H1 (cell line): Measurements from ENCODE around the gene MT2A. TPM values are rescaled to one million over a fixed set of nuclear protein-coding genes. Genes with fewer than 3 reads are reported as not detected.

Source experiments
- CTCF ChIA-PET: fragments of 300-600 bp; sonication (Branson Sonifier 250); formaldehyde crosslinking; loops from one replicate; lab custom pipeline; 2021; ENCODE audit not compliant: partially characterized antibody; lab: Charles Lee
- POLR2A ChIA-PET: fragments of 300-600 bp; sonication (Branson Sonifier 250); formaldehyde crosslinking; loops from one replicate; lab custom pipeline; 2021; ENCODE audit warnings: inconsistent platforms; ENCODE audit not compliant: partially characterized antibody; lab: Charles Lee
- DNase-seq, 2 experiments: peaks; one replicate each; pipeline versions ENCODE4 v3.0.0 to v3.0.0-alpha.2; 2010 to 2022; ENCODE audit warnings: low spot score in 2 of 2, low read depth in 1 of 2, mixed read lengths in 1 of 2
- FAIRE-seq: peaks from 2 replicates; lab custom pipeline; 2011; peaks lifted over from hg19 to GRCh38; lab: Jason Lieb, UNC
- H2AFZ ChIP-seq: 2 replicates; pipeline ENCODE4 v1.8.1; 2012; ENCODE audit warnings: low read length, inconsistent platforms
- H2AK5ac ChIP-seq: 2 replicates; pipeline ENCODE4 v1.6.1; 2013; ENCODE audit warnings: low read depth, low read length
- H2BK120ac ChIP-seq: replicated peaks from 2 replicates; pipeline ENCODE3; 2013; ENCODE audit warnings: low read depth, low read length, inconsistent platforms
- H2BK12ac ChIP-seq: 2 replicates; pipeline ENCODE4 v1.6.1; 2013; ENCODE audit warnings: low read depth, low read length
- H2BK15ac ChIP-seq: 2 replicates; pipeline ENCODE4 v1.6.1; 2013; ENCODE audit warnings: low read length
- H2BK20ac ChIP-seq: 2 replicates; pipeline ENCODE4 v1.6.1; 2013; ENCODE audit warnings: low read length
- H2BK5ac ChIP-seq: 2 replicates; pipeline ENCODE4 v1.6.1; 2013; ENCODE audit warnings: low read depth, low read length
- H3K14ac ChIP-seq: 2 replicates; pipeline ENCODE4 v1.6.1; 2013; ENCODE audit warnings: inconsistent platforms; ENCODE audit not compliant: insufficient read length
- H3K18ac ChIP-seq: 2 replicates; pipeline ENCODE4 v1.6.1; 2013; ENCODE audit warnings: low read length; ENCODE audit errors: extremely low read depth
- H3K23ac ChIP-seq: 2 replicates; pipeline ENCODE4 v1.6.1; 2013; ENCODE audit warnings: inconsistent platforms; ENCODE audit not compliant: insufficient read length
- H3K23me2 ChIP-seq: 2 replicates; pipeline ENCODE4 v1.6.1; 2013; ENCODE audit warnings: low read depth, low read length
- H3K27ac ChIP-seq: 2 replicates; pipeline ENCODE4 v1.6.1; 2011; ENCODE audit warnings: low read depth, low read length, inconsistent platforms
- H3K27me3 ChIP-seq, 4 experiments: replicated peaks in 1 of 4; 1 replicate in 1 of 4; 2 replicates in 3 of 4; pipeline versions ENCODE4 v1.6.1 to v1.8.1; 2011 to 2013; ENCODE audit warnings: low read length in 3 of 4, mild to moderate bottlenecking in 3 of 4, inconsistent platforms in 2 of 4, mixed read lengths in 2 of 4, moderate library complexity in 1 of 4; ENCODE audit not compliant: control insufficient read depth in 3 of 4, insufficient read depth in 3 of 4; ENCODE audit errors: extremely low read depth in 1 of 4
- H3K36me3 ChIP-seq, 4 experiments: 2 replicates each; pipeline versions ENCODE4 v1.6.1 to v1.8.1; 2011 to 2013; ENCODE audit warnings: mild to moderate bottlenecking in 4 of 4, low read length in 3 of 4, moderate library complexity in 2 of 4, control low read depth in 1 of 4, inconsistent platforms in 1 of 4; ENCODE audit not compliant: insufficient read depth in 4 of 4, control insufficient read depth in 2 of 4
- H3K4ac ChIP-seq: replicated peaks from 2 replicates; pipeline ENCODE3; 2013; ENCODE audit warnings: low read length, low read depth, mixed read lengths, inconsistent platforms; ENCODE audit not compliant: insufficient read length
- H3K4me1 ChIP-seq, 4 experiments: replicated peaks in 1 of 4; 1 replicate in 1 of 4; 2 replicates in 3 of 4; pipeline versions ENCODE4 v1.6.1 to v1.8.1; 2011 to 2013; ENCODE audit warnings: low read length in 3 of 4, inconsistent platforms in 2 of 4, mixed read lengths in 1 of 4; ENCODE audit not compliant: insufficient read depth in 4 of 4, control insufficient read depth in 3 of 4
- H3K4me2 ChIP-seq, 2 experiments: 2 replicates each; pipeline versions ENCODE4 v1.6.1 to v1.8.1; 2011 to 2013; ENCODE audit warnings: low read depth in 2 of 2, low read length in 2 of 2, control low read depth in 1 of 2, inconsistent platforms in 1 of 2, mild to moderate bottlenecking in 1 of 2; ENCODE audit not compliant: insufficient read depth in 1 of 2
- H3K4me3 ChIP-seq, 4 experiments: fragments of 200-600, 300-600 bp in 1 of 4; sonication (generic), shearing (Covaris generic), sonication (Bioruptor Twin) in 1 of 4; 2 replicates each; pipeline versions ENCODE4 v1.5.1 to v1.8.1; 2011 to 2016; ENCODE audit warnings: low read length in 4 of 4, low read depth in 3 of 4, control low read depth in 2 of 4, inconsistent platforms in 2 of 4, mild to moderate bottlenecking in 2 of 4, mixed read lengths in 1 of 4, moderate library complexity in 1 of 4; ENCODE audit not compliant: insufficient read depth in 2 of 4; ENCODE audit errors: extremely low read depth in 1 of 4
- H3K56ac ChIP-seq: replicated peaks from 2 replicates; pipeline ENCODE3; 2013; ENCODE audit warnings: low read depth, mild to moderate bottlenecking, mixed read lengths, low read length, inconsistent platforms; ENCODE audit not compliant: insufficient read length
- H3K79me1 ChIP-seq: 2 replicates; pipeline ENCODE4 v1.6.1; 2013; ENCODE audit warnings: low read depth, low read length, control low read depth
- H3K79me2 ChIP-seq, 2 experiments: 2 replicates each; pipeline versions ENCODE4 v1.6.1 to v1.8.1; 2012 to 2013; ENCODE audit warnings: low read length in 2 of 2, mild to moderate bottlenecking in 2 of 2, inconsistent platforms in 1 of 2; ENCODE audit not compliant: insufficient read depth in 2 of 2, control insufficient read depth in 1 of 2
- H3K9ac ChIP-seq, 4 experiments: replicated peaks in 1 of 4; 1 replicate in 1 of 4; 2 replicates in 3 of 4; pipeline versions ENCODE4 v1.6.1 to v1.8.1; 2011 to 2013; ENCODE audit warnings: low read depth in 3 of 4, low read length in 3 of 4, control low read depth in 2 of 4, mild to moderate bottlenecking in 2 of 4, moderate library complexity in 2 of 4, inconsistent platforms in 1 of 4; ENCODE audit errors: extremely low read depth in 1 of 4
- H3K9me3 ChIP-seq, 2 experiments: 2 replicates each; pipeline versions ENCODE4 v1.6.1 to v1.8.1; 2012 to 2013; ENCODE audit warnings: mild to moderate bottlenecking in 2 of 2, moderate library complexity in 2 of 2, control low read depth in 1 of 2, inconsistent platforms in 1 of 2, low read depth in 1 of 2, low read length in 1 of 2, mixed read lengths in 1 of 2; ENCODE audit not compliant: insufficient read depth in 2 of 2
- H4K20me1 ChIP-seq, 2 experiments: replicated peaks in 1 of 2; 2 replicates each; pipeline versions ENCODE3 to v1.8.1; 2011 to 2013; ENCODE audit warnings: inconsistent platforms in 2 of 2, low read length in 2 of 2, mild to moderate bottlenecking in 1 of 2; ENCODE audit not compliant: insufficient read depth in 2 of 2, control insufficient read depth in 1 of 2
- H4K5ac ChIP-seq: 2 replicates; pipeline ENCODE4 v1.6.1; 2013; ENCODE audit warnings: low read length, low read depth, mixed read lengths, inconsistent platforms; ENCODE audit not compliant: insufficient read length
- H4K8ac ChIP-seq: 2 replicates; pipeline ENCODE4 v1.8.0; 2013; ENCODE audit warnings: mild to moderate bottlenecking, moderate library complexity, low read length, inconsistent platforms; ENCODE audit not compliant: insufficient read depth; ENCODE audit errors: extremely low read depth
- H4K91ac ChIP-seq: replicated peaks from 2 replicates; pipeline ENCODE3; 2013; ENCODE audit warnings: low read length, mixed read lengths, inconsistent platforms; ENCODE audit not compliant: insufficient read length
- BRCA1 ChIP-seq: IDR thresholded peaks from 2 replicates; pipeline ENCODE4 v1.6.1; 2012; ENCODE audit warnings: low read depth, low read length, improper control_type of control experiment
- EGR1 ChIP-seq: IDR thresholded peaks from 2 replicates; pipeline ENCODE4 v1.6.1; 2011; ENCODE audit warnings: low read depth, low read length, borderline replicate concordance
- KDM5A ChIP-seq: fragments of 200-600 bp; IDR thresholded peaks from 2 replicates; pipeline ENCODE4 v1.7.1; 2012; ENCODE audit warnings: mild to moderate bottlenecking, low read length, inconsistent platforms, mixed read lengths
- POU5F1 ChIP-seq: IDR thresholded peaks from 2 replicates; pipeline ENCODE4 v1.6.1; 2011; ENCODE audit warnings: low read depth, mild to moderate bottlenecking, low read length, moderate library complexity
- SP2 ChIP-seq: IDR thresholded peaks from 2 replicates; pipeline ENCODE4 v1.6.1; 2012; ENCODE audit warnings: mild to moderate bottlenecking, low read length, inconsistent platforms
- SUZ12 ChIP-seq: fragments of 200-600 bp; sonication (generic); IDR thresholded peaks from 2 replicates; pipeline ENCODE4 v1.6.1; 2012; ENCODE audit warnings: mild to moderate bottlenecking, inconsistent platforms, low read length, moderate library complexity, mixed read lengths
- TAF1 ChIP-seq: IDR thresholded peaks from 2 replicates; pipeline ENCODE4 v1.6.1; 2011; ENCODE audit warnings: mild to moderate bottlenecking, low read depth, low read length
- WGBS, 2 experiments: shearing (Covaris generic) in 1 of 2; methylation state at CpG; one replicate each; pipeline versions ENCODE4 v1.1.6 to v1.1.7; 2013 to 2015; ENCODE audit warnings: low lambda C conversion rate in 2 of 2, mixed read lengths in 2 of 2, inconsistent platforms in 1 of 2, low coverage in 1 of 2, missing lambda C conversion rate in 1 of 2; ENCODE audit not compliant: insufficient replicate concordance in 2 of 2, insufficient coverage in 1 of 2, insufficient read length in 1 of 2; ENCODE audit errors: extremely low coverage in 1 of 2, missing lambda C conversion rate in 1 of 2; 5-methylcytosine and 5-hydroxymethylcytosine counted together
- polyA plus RNA-seq, 7 experiments: library from polyadenylated mRNA; depleted of rRNA in 3 of 7; stranded (reverse) in 5 of 7; unstranded in 2 of 7; fragments of >200 nt in 5 of 7; fragments of 200-250 nt in 2 of 7; gene quantifications; 1 replicate in 5 of 7; 2 replicates in 1 of 7; 4 replicates in 1 of 7; pipeline versions ENCODE4 v1.2.1 to v1.2.3, GENCODE V29; 2011 to 2013; ENCODE audit warnings: missing spikeins in 2 of 7, mixed read lengths in 2 of 7
- total RNA-seq: library from RNA; stranded (reverse); fragmentation: NEBNext Ultra II Directional; extraction: Animal tissue kit (Norgen Biotek cat#: 25700); gene quantifications from 2 replicates; pipeline ENCODE4 v1.2.1, GENCODE V29; 2021

MT2A gene
- total and polyA plus RNA-seq, 2 of the 8 experiments (the other 6 are each of a cell fraction or from before 2014, with no cell fraction given): 9.5 to 30.1 TPM

GRCh38 chr16:56645311-56645710 is 36.9 kb downstream of the MT2A start:
- Histone ChIP-seq H2BK12ac (no peak overlapping the region), H4K5ac (no peak overlapping the region)
- POLR2A ChIA-PET: interaction anchor here (0.8 to 1.1 kb wide), 2 partner anchors 13 to 19 kb away, joined by 3 read pairs; no protein-coding TSS in a partner anchor

More at GRCh38 chr16:56645311-56645710, 36.9 kb downstream of the MT2A start:
- no peak overlapping the region for H3K4me2 ChIP-seq
- no peak overlapping the region for H3K18ac ChIP-seq
- CTCF ChIA-PET: interaction anchor here (1.4 to 3.1 kb wide), 2 partner anchors 32 to 43 kb away, joined by 5 to 29 read pairs; no protein-coding TSS in a partner anchor
- H3K79me2 ChIP-seq: no peaks in the 10 kb centered on the region
- H3K23ac ChIP-seq: no peak overlapping the region
- peaks cover 75 to 97% (median 92%) of the 10 kb centered on the region in 4 experiments for H3K27me3 ChIP-seq
- no peak overlapping the region for H2BK120ac ChIP-seq
- no peak overlapping the region for H3K9ac ChIP-seq
- 64% methylated on average over 1 of the region's 1 CpG; no CpG with 5 or more reads in 1 of the 2 experiments for WGBS, 2 experiments
- H4K8ac ChIP-seq: no peak overlapping the region
- no peak overlapping the region for H3K14ac ChIP-seq
- no peak overlapping the region for H2AFZ ChIP-seq
- peaks cover 4 to 17% of the 10 kb centered on the region in 2 experiments for H4K20me1 ChIP-seq
- TF ChIP-seq POU5F1 (no peak), SP2 (no peak), KDM5A (no peak), BRCA1 (no peak), EGR1 (no peak), TAF1 (no peak), SUZ12 (no peak)
- TF ChIP-seq, all 59 proteins: peak for 0
- no peak for FAIRE-seq
- no peak overlapping the region for H2BK15ac ChIP-seq
- H3K4me1 ChIP-seq: peaks cover 0 to 18% (median 7%) of the 10 kb centered on the region in 4 experiments; a peak in 6 of 7 replicates
- H3K9me3 ChIP-seq: no peaks in the 10 kb centered on the region
- no peaks in the 10 kb centered on the region for H3K79me1 ChIP-seq
- no peaks in the 10 kb centered on the region for H3K36me3 ChIP-seq
- DNase-seq: no peak
- no peak overlapping the region for H3K4ac ChIP-seq
- H2BK5ac ChIP-seq: no peak overlapping the region
- H3K4me3 ChIP-seq: no peak overlapping the region
- peaks cover 4% of the 10 kb centered on the region; the same call in 1 of the 2 replicates for H3K23me2 ChIP-seq
- no peak overlapping the region for H4K91ac ChIP-seq
- H3K27ac ChIP-seq: no peak overlapping the region
- H2AK5ac ChIP-seq: no peak overlapping the region
- no peak overlapping the region for H3K56ac ChIP-seq
- H2BK20ac ChIP-seq: no peak overlapping the region
